HepG2 (cell line): ENCODE measurements around the gene BCL2L1. TPM values are rescaled to one million over a fixed set of nuclear protein-coding genes. Genes with fewer than 3 reads are reported as not detected.
A peak's percentile ranks its signal among the peaks of the same experiment; 100 is the strongest.

Experiments used
- EZH2 ChIP-seq: conservative IDR thresholded peaks from 2 replicates; pipeline ENCODE4 v1.6.1; 2012; ENCODE audit warnings: mild to moderate bottlenecking, low read depth, low read length, moderate library complexity
- GABPA ChIP-seq, 2 experiments: IDR thresholded peaks; 2 replicates each; pipeline ENCODE4 v1.6.1; 2011 to 2016; ENCODE audit warnings: low read depth in 2 of 2, low read length in 1 of 2, missing biosample characterization in 1 of 2, missing genetic modification characterization in 1 of 2
- HMG20B ChIP-seq: conservative IDR thresholded peaks from 2 replicates; pipeline ENCODE4 v1.6.1; 2016; ENCODE audit warnings: missing genetic modification reagents, missing compliant biosample characterization
- HNF1B ChIP-seq: sonication (generic); formaldehyde crosslinking; IDR thresholded peaks from 2 replicates; pipeline ENCODE4 v1.5.1; 2020; ENCODE audit warnings: mild to moderate bottlenecking, moderate library complexity, missing genetic modification reagents
- HOXD1 ChIP-seq: sonication (generic); formaldehyde crosslinking; IDR thresholded peaks from 2 replicates; pipeline ENCODE4 v1.5.0; 2020; ENCODE audit warnings: missing genetic modification reagents
- POGK ChIP-seq: sonication (generic); formaldehyde crosslinking; conservative IDR thresholded peaks from 2 replicates; pipeline ENCODE4 v1.8.0; 2022; ENCODE audit warnings: mild to moderate bottlenecking, moderate library complexity, missing genetic modification reagents
- THAP7 ChIP-seq: sonication (generic); formaldehyde crosslinking; IDR thresholded peaks from 2 replicates; pipeline ENCODE4 v1.8.1; 2023; ENCODE audit warnings: mild to moderate bottlenecking, missing genetic modification reagents
- ZNF256 ChIP-seq: sonication (generic); formaldehyde crosslinking; conservative IDR thresholded peaks from 2 replicates; pipeline ENCODE4 v1.4.0; 2020; ENCODE audit warnings: missing genetic modification reagents
- ZNF274 ChIP-seq: sonication (generic); formaldehyde crosslinking; IDR thresholded peaks from 2 replicates; pipeline ENCODE4 v1.5.1; 2020; ENCODE audit warnings: mild to moderate bottlenecking, missing genetic modification reagents
- ZNF282 ChIP-seq: fragments of 450-650 bp; IDR thresholded peaks from 2 replicates; pipeline ENCODE4 v1.6.1; 2018; ENCODE audit not compliant: partially characterized antibody
- ZNF382 ChIP-seq: sonication (generic); formaldehyde crosslinking; IDR thresholded peaks from 2 replicates; pipeline ENCODE4 v1.5.0; 2020; ENCODE audit warnings: missing genetic modification reagents, mild to moderate bottlenecking, borderline replicate concordance
- ZSCAN30 ChIP-seq: sonication (generic); formaldehyde crosslinking; IDR thresholded peaks from 2 replicates; pipeline ENCODE4 v1.5.0; 2020; ENCODE audit warnings: mild to moderate bottlenecking, missing genetic modification reagents
- polyA plus RNA-seq, 8 experiments: library from polyadenylated mRNA; depleted of rRNA in 3 of 8; stranded (reverse) in 7 of 8; unstranded in 1 of 8; fragments of >200 nt; fragmentation: Illumina TruSeq in 4 of 8; extraction: Trizol in 4 of 8; gene quantifications; 2 replicates each; pipeline versions ENCODE4 v1.2.1 to v1.2.3, GENCODE V29; 2011 to 2016; ENCODE audit warnings: low read depth in 4 of 8, missing spikeins in 1 of 8, mixed read lengths in 1 of 8; ENCODE audit not compliant: insufficient read depth in 1 of 8
- total RNA-seq, 5 experiments: library from RNA; depleted of rRNA; stranded (reverse); fragments of >200 nt; fragmentation: Illumina TruSeq; extraction: Trizol; gene quantifications; 2 replicates each; pipeline ENCODE4 v1.2.3, GENCODE V29; 2016; ENCODE audit warnings: low read depth in 1 of 5
- TF ChIP-seq, protein P1 (sequence below): IDR thresholded peaks from 2 replicates; pipeline ENCODE4 v1.6.1; 2018; ENCODE audit warnings: missing genetic modification reagents, mild to moderate bottlenecking, missing compliant biosample characterization
- TF ChIP-seq, protein P2 (sequence below): sonication (generic); formaldehyde crosslinking; IDR thresholded peaks from 2 replicates; pipeline ENCODE4 v1.4.0; 2020; ENCODE audit warnings: mild to moderate bottlenecking, missing genetic modification reagents
- TF ChIP-seq, protein P3 (sequence below): sonication (generic); formaldehyde crosslinking; IDR thresholded peaks from 2 replicates; pipeline ENCODE4 v1.4.0; 2020; ENCODE audit warnings: missing genetic modification reagents

BCL2L1 gene
- total and polyA plus RNA-seq, 2 of the 13 experiments (the other 11 are each of a cell fraction or from before 2014, with no cell fraction given), result 164 to 258 TPM

- TF ChIP-seq GABPA (IDR thresholded peaks at IDR 0.05; ENCODE audit: low read depth, low read length) (no peak), GABPA (CRISPR knock-in tag; IDR thresholded peaks at IDR 0.05; ENCODE audit: low read depth) (peak; percentile 36; the same call in 1 of the 2 replicates), ZNF282 (no peak), HOXD1 (CRISPR knock-in tag) (no peak), ZNF382 (CRISPR knock-in tag) (no peak), ZNF274 (CRISPR knock-in tag) (peak; percentile 75; the same call in 1 of the 2 replicates), POGK (CRISPR knock-in tag) (0 out of 2 replicates have a peak, but pooled peaks have one; percentile 61), HMG20B (CRISPR knock-in tag) (0 out of 2 replicates have a peak, but pooled peaks have one; percentile 30), HNF1B (CRISPR knock-in tag) (no peak; the same call in 1 of the 2 replicates), EZH2 (no peak), THAP7 (CRISPR knock-in tag) (no peak), ZSCAN30 (no peak), ZNF256 (CRISPR knock-in tag) (no peak)
- TF ChIP-seq, protein P1, sequence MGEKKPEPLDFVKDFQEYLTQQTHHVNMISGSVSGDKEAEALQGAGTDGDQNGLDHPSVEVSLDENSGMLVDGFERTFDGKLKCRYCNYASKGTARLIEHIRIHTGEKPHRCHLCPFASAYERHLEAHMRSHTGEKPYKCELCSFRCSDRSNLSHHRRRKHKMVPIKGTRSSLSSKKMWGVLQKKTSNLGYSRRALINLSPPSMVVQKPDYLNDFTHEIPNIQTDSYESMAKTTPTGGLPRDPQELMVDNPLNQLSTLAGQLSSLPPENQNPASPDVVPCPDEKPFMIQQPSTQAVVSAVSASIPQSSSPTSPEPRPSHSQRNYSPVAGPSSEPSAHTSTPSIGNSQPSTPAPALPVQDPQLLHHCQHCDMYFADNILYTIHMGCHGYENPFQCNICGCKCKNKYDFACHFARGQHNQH (CRISPR knock-in tag), result peak; percentile 81
- TF ChIP-seq, protein P2, sequence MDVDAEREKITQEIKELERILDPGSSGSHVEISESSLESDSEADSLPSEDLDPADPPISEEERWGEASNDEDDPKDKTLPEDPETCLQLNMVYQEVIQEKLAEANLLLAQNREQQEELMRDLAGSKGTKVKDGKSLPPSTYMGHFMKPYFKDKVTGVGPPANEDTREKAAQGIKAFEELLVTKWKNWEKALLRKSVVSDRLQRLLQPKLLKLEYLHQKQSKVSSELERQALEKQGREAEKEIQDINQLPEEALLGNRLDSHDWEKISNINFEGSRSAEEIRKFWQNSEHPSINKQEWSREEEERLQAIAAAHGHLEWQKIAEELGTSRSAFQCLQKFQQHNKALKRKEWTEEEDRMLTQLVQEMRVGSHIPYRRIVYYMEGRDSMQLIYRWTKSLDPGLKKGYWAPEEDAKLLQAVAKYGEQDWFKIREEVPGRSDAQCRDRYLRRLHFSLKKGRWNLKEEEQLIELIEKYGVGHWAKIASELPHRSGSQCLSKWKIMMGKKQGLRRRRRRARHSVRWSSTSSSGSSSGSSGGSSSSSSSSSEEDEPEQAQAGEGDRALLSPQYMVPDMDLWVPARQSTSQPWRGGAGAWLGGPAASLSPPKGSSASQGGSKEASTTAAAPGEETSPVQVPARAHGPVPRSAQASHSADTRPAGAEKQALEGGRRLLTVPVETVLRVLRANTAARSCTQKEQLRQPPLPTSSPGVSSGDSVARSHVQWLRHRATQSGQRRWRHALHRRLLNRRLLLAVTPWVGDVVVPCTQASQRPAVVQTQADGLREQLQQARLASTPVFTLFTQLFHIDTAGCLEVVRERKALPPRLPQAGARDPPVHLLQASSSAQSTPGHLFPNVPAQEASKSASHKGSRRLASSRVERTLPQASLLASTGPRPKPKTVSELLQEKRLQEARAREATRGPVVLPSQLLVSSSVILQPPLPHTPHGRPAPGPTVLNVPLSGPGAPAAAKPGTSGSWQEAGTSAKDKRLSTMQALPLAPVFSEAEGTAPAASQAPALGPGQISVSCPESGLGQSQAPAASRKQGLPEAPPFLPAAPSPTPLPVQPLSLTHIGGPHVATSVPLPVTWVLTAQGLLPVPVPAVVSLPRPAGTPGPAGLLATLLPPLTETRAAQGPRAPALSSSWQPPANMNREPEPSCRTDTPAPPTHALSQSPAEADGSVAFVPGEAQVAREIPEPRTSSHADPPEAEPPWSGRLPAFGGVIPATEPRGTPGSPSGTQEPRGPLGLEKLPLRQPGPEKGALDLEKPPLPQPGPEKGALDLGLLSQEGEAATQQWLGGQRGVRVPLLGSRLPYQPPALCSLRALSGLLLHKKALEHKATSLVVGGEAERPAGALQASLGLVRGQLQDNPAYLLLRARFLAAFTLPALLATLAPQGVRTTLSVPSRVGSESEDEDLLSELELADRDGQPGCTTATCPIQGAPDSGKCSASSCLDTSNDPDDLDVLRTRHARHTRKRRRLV (CRISPR knock-in tag), result peak; percentile 86
- TF ChIP-seq, protein P3, sequence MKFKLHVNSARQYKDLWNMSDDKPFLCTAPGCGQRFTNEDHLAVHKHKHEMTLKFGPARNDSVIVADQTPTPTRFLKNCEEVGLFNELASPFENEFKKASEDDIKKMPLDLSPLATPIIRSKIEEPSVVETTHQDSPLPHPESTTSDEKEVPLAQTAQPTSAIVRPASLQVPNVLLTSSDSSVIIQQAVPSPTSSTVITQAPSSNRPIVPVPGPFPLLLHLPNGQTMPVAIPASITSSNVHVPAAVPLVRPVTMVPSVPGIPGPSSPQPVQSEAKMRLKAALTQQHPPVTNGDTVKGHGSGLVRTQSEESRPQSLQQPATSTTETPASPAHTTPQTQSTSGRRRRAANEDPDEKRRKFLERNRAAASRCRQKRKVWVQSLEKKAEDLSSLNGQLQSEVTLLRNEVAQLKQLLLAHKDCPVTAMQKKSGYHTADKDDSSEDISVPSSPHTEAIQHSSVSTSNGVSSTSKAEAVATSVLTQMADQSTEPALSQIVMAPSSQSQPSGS (CRISPR knock-in tag), result no peak
These were observed 60.9 kb downstream of the BCL2L1 start (continued) for GRCh38 chr20:31661625-31662371.
